ENCODE results near the gene LIX1L. TPM values are rescaled to one million over a fixed set of nuclear protein-coding genes. Genes with fewer than 3 reads are reported as not detected.
A peak's percentile ranks its signal among the peaks of the same experiment; 100 is the strongest.

LIX1L gene
- 26.6 to 27.6 TPM (median 27.1 TPM) in 3 replicates for total RNA-seq

- H3K27me3 Mint-ChIP-seq (ENCODE audit: low read depth): peaks cover 74% of the 10 kb centered on the region
- peak within 1 kb of the TSS; percentile 80 for H3K4me3 Mint-ChIP-seq
- no peaks in the 10 kb centered on the region for H3K36me3 Mint-ChIP-seq
- DNase-seq (ENCODE audit: low spot score in 2 of 2, unreplicated experiment in 2 of 2): peak; percentile 81 to 92
- peak within 1 kb of the TSS; percentile 82 for H3K27ac Mint-ChIP-seq
- no peak for TF ChIP-seq CTCF (IDR thresholded peaks at IDR 0.05; ENCODE audit: unreplicated experiment)
- H3K4me1 Mint-ChIP-seq: peaks cover 41% of the 10 kb centered on the region
- H3K9me3 Mint-ChIP-seq: no peaks in the 10 kb centered on the region
Observed at GRCh38 chr1:145957443-145958319, at the start of gene LIX1L. Gene LIX1L, minus strand, starts transcription at chr1:145958017. Its CDS starts 90 bp downstream, at chr1:145957927.

GRCh38 chr1:146001709-146002108, 43.9 kb upstream of the LIX1L start:
- H3K27ac Mint-ChIP-seq: no peak overlapping the region
- H3K4me3 Mint-ChIP-seq: no peak overlapping the region
- H3K27me3 Mint-ChIP-seq (ENCODE audit: low read depth): no peaks in the 10 kb centered on the region
- peaks cover 12% of the 10 kb centered on the region for H3K4me1 Mint-ChIP-seq
- H3K9me3 Mint-ChIP-seq: no peaks in the 10 kb centered on the region
- H3K36me3 Mint-ChIP-seq: no peaks in the 10 kb centered on the region
- TF ChIP-seq CTCF (IDR thresholded peaks at IDR 0.05; ENCODE audit: unreplicated experiment): no peak
- DNase-seq (ENCODE audit: low spot score in 2 of 2, unreplicated experiment in 2 of 2): no peak

- peaks cover 8% of the 10 kb centered on the region for H3K36me3 Mint-ChIP-seq
- no peaks in the 10 kb centered on the region for H3K9me3 Mint-ChIP-seq
- DNase-seq (ENCODE audit: low spot score in 2 of 2, unreplicated experiment in 2 of 2): no peak
- no peaks in the 10 kb centered on the region for H3K27me3 Mint-ChIP-seq (ENCODE audit: low read depth)
- H3K4me1 Mint-ChIP-seq: peaks cover 23% of the 10 kb centered on the region
- H3K4me3 Mint-ChIP-seq: no peak overlapping the region
- no peak for TF ChIP-seq CTCF (IDR thresholded peaks at IDR 0.05; ENCODE audit: unreplicated experiment)
- peak overlapping the region; percentile 3 for H3K27ac Mint-ChIP-seq
Observed at GRCh38 chr1:145999321-146000024, 41.7 kb upstream of the LIX1L start.

- H3K4me1 Mint-ChIP-seq: peaks cover 41% of the 10 kb centered on the region
- H3K36me3 Mint-ChIP-seq: peaks cover 26% of the 10 kb centered on the region
- H3K27ac Mint-ChIP-seq: peak overlapping the region; percentile 98
- no peaks in the 10 kb centered on the region for H3K9me3 Mint-ChIP-seq
- H3K27me3 Mint-ChIP-seq (ENCODE audit: low read depth): no peaks in the 10 kb centered on the region
- peak overlapping the region; percentile 99 for H3K4me3 Mint-ChIP-seq
- no peak for DNase-seq (ENCODE audit: low spot score in 2 of 2, unreplicated experiment in 2 of 2)
- TF ChIP-seq CTCF (IDR thresholded peaks at IDR 0.05; ENCODE audit: unreplicated experiment): no peak
Observed at GRCh38 chr1:145997718-145998023, 39.9 kb upstream of the LIX1L start.

- Mint-ChIP-seq H3K4me1 (peaks cover 45% of the 10 kb centered on the region), H3K27me3 (ENCODE audit: low read depth) (no peaks in the 10 kb centered on the region), H3K9me3 (no peaks in the 10 kb centered on the region), H3K36me3 (peaks cover 30% of the 10 kb centered on the region), H3K27ac (peak overlapping the region; percentile 98), H3K4me3 (peak overlapping the region; percentile 99)
- TF ChIP-seq CTCF (IDR thresholded peaks at IDR 0.05; ENCODE audit: unreplicated experiment): no peak
- DNase-seq (ENCODE audit: low spot score in 2 of 2, unreplicated experiment in 2 of 2): no peak
Observed at GRCh38 chr1:145997016-145997717, 39.4 kb upstream of the LIX1L start.

All from mesothelial cell of epicardium (in vitro differentiated cells).